ENCODE data around the gene GNB4.

DNA sequence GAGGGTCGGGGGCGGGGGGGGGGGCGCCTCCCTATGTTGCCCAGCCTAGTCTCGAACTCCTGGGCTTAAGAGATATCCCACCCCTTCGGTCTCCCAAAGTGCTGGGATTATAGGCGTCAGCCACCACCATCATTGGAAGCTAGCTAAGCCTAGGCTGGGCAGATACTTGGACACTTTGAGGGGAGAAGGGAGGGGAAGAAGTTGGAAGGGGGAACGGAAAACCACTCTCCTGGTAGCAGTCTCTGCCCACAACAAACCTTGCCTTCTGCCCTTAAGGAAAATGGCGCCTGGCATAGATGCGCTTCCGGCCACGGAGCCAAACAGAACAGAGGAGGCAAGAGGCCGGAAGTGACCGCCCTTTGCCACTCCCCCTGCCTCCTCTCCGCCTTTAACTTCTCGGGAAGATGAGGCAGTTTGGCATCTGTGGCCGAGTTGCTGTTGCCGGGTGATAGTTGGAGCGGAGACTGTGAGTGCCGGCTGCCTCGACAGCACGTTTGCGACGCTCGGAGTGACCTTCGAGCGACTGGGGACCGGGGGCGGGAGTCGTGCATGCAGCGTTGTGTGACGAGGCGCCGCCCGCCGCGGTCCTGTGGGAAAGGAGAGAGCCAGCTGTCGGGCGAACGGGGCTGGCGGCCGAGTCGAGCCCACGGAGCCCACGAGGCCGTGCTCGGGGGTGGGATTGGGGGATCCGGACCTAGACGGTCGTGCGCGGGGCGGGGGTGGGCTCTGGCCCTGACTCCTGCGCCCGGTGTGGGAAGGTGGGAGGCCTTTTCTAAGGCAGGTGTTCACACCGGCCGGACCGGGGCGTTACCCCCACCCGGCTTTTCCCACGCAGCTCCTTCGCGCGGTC lies 103.7 kb downstream of the GNB4 start, which contains the start of gene MFN1:
- TF ChIP-seq, protein P1, sequence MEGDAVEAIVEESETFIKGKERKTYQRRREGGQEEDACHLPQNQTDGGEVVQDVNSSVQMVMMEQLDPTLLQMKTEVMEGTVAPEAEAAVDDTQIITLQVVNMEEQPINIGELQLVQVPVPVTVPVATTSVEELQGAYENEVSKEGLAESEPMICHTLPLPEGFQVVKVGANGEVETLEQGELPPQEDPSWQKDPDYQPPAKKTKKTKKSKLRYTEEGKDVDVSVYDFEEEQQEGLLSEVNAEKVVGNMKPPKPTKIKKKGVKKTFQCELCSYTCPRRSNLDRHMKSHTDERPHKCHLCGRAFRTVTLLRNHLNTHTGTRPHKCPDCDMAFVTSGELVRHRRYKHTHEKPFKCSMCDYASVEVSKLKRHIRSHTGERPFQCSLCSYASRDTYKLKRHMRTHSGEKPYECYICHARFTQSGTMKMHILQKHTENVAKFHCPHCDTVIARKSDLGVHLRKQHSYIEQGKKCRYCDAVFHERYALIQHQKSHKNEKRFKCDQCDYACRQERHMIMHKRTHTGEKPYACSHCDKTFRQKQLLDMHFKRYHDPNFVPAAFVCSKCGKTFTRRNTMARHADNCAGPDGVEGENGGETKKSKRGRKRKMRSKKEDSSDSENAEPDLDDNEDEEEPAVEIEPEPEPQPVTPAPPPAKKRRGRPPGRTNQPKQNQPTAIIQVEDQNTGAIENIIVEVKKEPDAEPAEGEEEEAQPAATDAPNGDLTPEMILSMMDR (IDR thresholded peaks at IDR 0.05; ENCODE audit: borderline replicate concordance, extremely low read depth, low read length, poor library complexity, severe bottlenecking), result no peak
- TF ChIP-seq EZH2 (IDR thresholded peaks at IDR 0.05; ENCODE audit: borderline replicate concordance, low read depth, low read length, severe bottlenecking), result no peak

All from DND-41 (cell line).